ENCODE results near the gene BAIAP2.

- TF ChIP-seq, protein P1, sequence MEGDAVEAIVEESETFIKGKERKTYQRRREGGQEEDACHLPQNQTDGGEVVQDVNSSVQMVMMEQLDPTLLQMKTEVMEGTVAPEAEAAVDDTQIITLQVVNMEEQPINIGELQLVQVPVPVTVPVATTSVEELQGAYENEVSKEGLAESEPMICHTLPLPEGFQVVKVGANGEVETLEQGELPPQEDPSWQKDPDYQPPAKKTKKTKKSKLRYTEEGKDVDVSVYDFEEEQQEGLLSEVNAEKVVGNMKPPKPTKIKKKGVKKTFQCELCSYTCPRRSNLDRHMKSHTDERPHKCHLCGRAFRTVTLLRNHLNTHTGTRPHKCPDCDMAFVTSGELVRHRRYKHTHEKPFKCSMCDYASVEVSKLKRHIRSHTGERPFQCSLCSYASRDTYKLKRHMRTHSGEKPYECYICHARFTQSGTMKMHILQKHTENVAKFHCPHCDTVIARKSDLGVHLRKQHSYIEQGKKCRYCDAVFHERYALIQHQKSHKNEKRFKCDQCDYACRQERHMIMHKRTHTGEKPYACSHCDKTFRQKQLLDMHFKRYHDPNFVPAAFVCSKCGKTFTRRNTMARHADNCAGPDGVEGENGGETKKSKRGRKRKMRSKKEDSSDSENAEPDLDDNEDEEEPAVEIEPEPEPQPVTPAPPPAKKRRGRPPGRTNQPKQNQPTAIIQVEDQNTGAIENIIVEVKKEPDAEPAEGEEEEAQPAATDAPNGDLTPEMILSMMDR (IDR thresholded peaks at IDR 0.05) = no peak
- no peak for TF ChIP-seq POLR2A (IDR thresholded peaks at IDR 0.05)
These were observed 45.4 kb upstream of the BAIAP2 start for GRCh38 chr17:80989586-80989913.
